CD4-positive, alpha-beta memory T cell (primary cell): ENCODE measurements around the gene ARL11. TPM values are rescaled to one million over a fixed set of nuclear protein-coding genes. Genes with fewer than 3 reads are reported as not detected.

Source experiments
- CTCF ChIA-PET: fragments of 350-600 bp; sonication (Branson Sonifier 250); formaldehyde crosslinking; loops from one replicate; lab custom pipeline; 2021; ENCODE audit warnings: inconsistent platforms; ENCODE audit not compliant: partially characterized antibody; lab: Charles Lee
- POLR2A ChIA-PET: fragments of 350-600 bp; sonication (Branson Sonifier 250); formaldehyde crosslinking; loops from one replicate; lab custom pipeline; 2021; ENCODE audit not compliant: partially characterized antibody; lab: Charles Lee
- DNase-seq, 5 donors: peaks; one replicate each; pipeline versions ENCODE4 v3.0.0 to v3.0.0-alpha.2; 2020 to 2022; ENCODE audit warnings: mixed read lengths in 1 of 5
- H3K27ac ChIP-seq: one replicate; pipeline ENCODE4 v1.7.0; 2013; ENCODE audit warnings: low read depth, low read length
- H3K27me3 ChIP-seq: 2 replicates; pipeline ENCODE4 v1.7.0; 2013; ENCODE audit warnings: mild to moderate bottlenecking, low read length, moderate library complexity; ENCODE audit not compliant: insufficient read depth
- H3K36me3 ChIP-seq: 2 replicates; pipeline ENCODE4 v1.7.0; 2013; ENCODE audit warnings: mild to moderate bottlenecking, low read length, moderate library complexity; ENCODE audit not compliant: insufficient read depth
- H3K4me1 ChIP-seq: 2 replicates; pipeline ENCODE4 v1.7.0; 2013; ENCODE audit warnings: mild to moderate bottlenecking, low read length, moderate library complexity; ENCODE audit not compliant: insufficient read depth
- H3K4me3 ChIP-seq, 2 donors: one replicate each; pipeline ENCODE4 v1.7.0; 2013; ENCODE audit warnings: low read length in 2 of 2, mild to moderate bottlenecking in 1 of 2
- H3K9me3 ChIP-seq, 2 donors: one replicate each; pipeline ENCODE4 v1.7.0; 2013; ENCODE audit warnings: low read length in 2 of 2, control low read depth in 1 of 2; ENCODE audit not compliant: control insufficient read depth in 1 of 2
- H3K27ac Mint-ChIP-seq, 7 donors: one replicate each; pipeline ENCODE4 v1.8.0; 2020 to 2021; ENCODE audit warnings: mixed read lengths in 7 of 7, mild to moderate bottlenecking in 6 of 7, inconsistent platforms in 3 of 7, moderate library complexity in 3 of 7
- H3K27me3 Mint-ChIP-seq, 2 donors: one replicate each; pipeline ENCODE4 v1.8.0; 2020 to 2021; ENCODE audit warnings: mixed read lengths in 2 of 2
- H3K36me3 Mint-ChIP-seq, 2 donors: one replicate each; pipeline ENCODE4 v1.8.0; 2020 to 2021; ENCODE audit warnings: mixed read lengths in 2 of 2, inconsistent platforms in 1 of 2, mild to moderate bottlenecking in 1 of 2
- H3K4me1 Mint-ChIP-seq, 4 donors: one replicate each; pipeline ENCODE4 v1.8.0; 2020 to 2021; ENCODE audit warnings: mixed read lengths in 4 of 4, mild to moderate bottlenecking in 1 of 4
- H3K4me3 Mint-ChIP-seq, 8 donors: one replicate each; pipeline ENCODE4 v1.8.0; 2020 to 2021; ENCODE audit warnings: mixed read lengths in 8 of 8, mild to moderate bottlenecking in 7 of 8, moderate library complexity in 6 of 8, inconsistent platforms in 3 of 8
- H3K9me3 Mint-ChIP-seq, 8 donors: one replicate each; pipeline ENCODE4 v1.8.0; 2020 to 2021; ENCODE audit warnings: mixed read lengths in 8 of 8, mild to moderate bottlenecking in 5 of 8, inconsistent platforms in 3 of 8, moderate library complexity in 1 of 8
- intact Hi-C: fragments of 100-400 bp; cut with micrococcal nuclease; formaldehyde crosslinking; loops from one replicate; pipeline ENCODE4 v1.15.1; 2023
- polyA plus RNA-seq, 2 donors: library from polyadenylated mRNA; unstranded; fragments of 300-500 nt; fragmentation: Illumina TruSeq; gene quantifications; one replicate each; pipeline ENCODE4 v1.2.3, GENCODE V29; 2021
- total RNA-seq, 2 experiments: library from RNA; stranded (reverse); gene quantifications; one replicate each; pipeline ENCODE4 v1.2.3, GENCODE V29; 2021

Gene ARL11
- total and polyA plus RNA-seq, 4 experiments from 2014 or later: 0.15 to 0.55 (median 0.41) TPM

- H3K36me3 ChIP-seq: no peaks in the 10 kb centered on the region
- no peak overlapping the region for H3K4me3 ChIP-seq
- CTCF ChIA-PET: no interaction called here
These were observed 7.5 kb downstream of the ARL11 start for GRCh38 chr13:49635599-49636433.

GRCh38 chr13:49636705-49637104, 8.4 kb downstream of the ARL11 start:
- CTCF ChIA-PET: no interaction called here
- Mint-ChIP-seq H3K9me3 (peaks cover 0 to 1% (median 0%) of the 10 kb centered on the region in 8 donors), H3K36me3 (no peaks in the 10 kb centered on the region), H3K27ac (peak overlapping the region in 2 of 7 donors; percentile 3 to 62), H3K27me3 (no peaks in the 10 kb centered on the region), H3K4me3 (no peak overlapping the region), H3K4me1 (peaks cover 1 to 12% (median 8%) of the 10 kb centered on the region in 4 donors)
- Histone ChIP-seq H3K4me1 (peaks cover 9% of the 10 kb centered on the region), H3K27me3 (no peaks in the 10 kb centered on the region), H3K4me3 (no peak overlapping the region), H3K9me3 (no peaks in the 10 kb centered on the region), H3K36me3 (no peaks in the 10 kb centered on the region), H3K27ac (no peak overlapping the region)
- intact Hi-C loops: no loop called here
- DNase-seq: no peak
- POLR2A ChIA-PET: interaction anchor here (0.6 kb wide), 1 partner anchor 156 kb away, joined by 3 read pairs; no protein-coding TSS in a partner anchor

More at GRCh38 chr13:49635599-49636433, 7.5 kb downstream of the ARL11 start:
- Mint-ChIP-seq H3K27me3 (no peaks in the 10 kb centered on the region), H3K4me3 (peak overlapping the region; percentile 22 to 83 (median 65)), H3K9me3 (peaks cover 0 to 1% (median 0%) of the 10 kb centered on the region in 8 donors), H3K4me1 (peaks cover 1 to 12% (median 8%) of the 10 kb centered on the region in 4 donors), H3K36me3 (no peaks in the 10 kb centered on the region), H3K27ac (peak overlapping the region in 5 of 7 donors; percentile 25 to 91 (median 65))
- peaks cover 9% of the 10 kb centered on the region for H3K4me1 ChIP-seq
- no peaks in the 10 kb centered on the region for H3K9me3 ChIP-seq
- POLR2A ChIA-PET: interaction anchor here (0.6 kb wide), 1 partner anchor 157 kb away, joined by 3 read pairs; no protein-coding TSS in a partner anchor
- DNase-seq: peak in 3 of 5 donors; percentile 38 to 40 (median 38)
- intact Hi-C loops: no loop called here
- no peak overlapping the region for H3K27ac ChIP-seq
- H3K27me3 ChIP-seq: no peaks in the 10 kb centered on the region

DNA sequence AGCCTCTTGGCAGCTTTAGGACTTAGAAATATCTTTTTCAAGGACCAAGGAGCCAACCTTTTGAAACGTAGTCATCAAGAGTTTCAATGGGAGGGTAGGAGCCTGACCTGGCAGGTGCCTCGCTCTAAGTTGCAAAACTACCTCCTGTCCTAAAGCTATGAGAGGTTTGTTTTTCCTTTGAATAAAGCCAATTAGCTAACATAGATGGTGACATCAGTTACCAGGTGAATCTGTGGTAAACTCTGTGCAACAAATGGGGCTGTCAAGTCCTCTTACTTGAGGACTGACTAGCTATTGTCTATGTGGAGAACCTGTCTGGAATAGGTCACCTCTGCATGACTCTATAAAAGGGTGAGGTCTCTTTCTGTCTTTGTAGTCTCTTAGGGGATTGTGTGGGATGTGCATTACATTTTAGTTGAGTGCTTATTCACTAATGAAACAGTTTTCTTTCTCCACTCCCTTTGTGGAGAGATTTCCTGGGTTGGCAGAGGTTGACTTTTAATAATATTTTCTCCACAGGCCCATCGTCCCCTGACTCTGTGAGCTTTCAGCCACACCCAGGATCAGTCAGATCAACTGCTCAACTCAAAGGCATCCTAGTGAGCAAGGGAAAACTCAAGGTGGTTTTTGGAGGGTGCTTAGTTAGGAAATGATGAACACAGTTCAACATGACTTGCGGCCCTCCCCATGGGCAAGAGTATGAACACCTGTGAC, 9.9 kb downstream of the ARL11 start:
- no peak overlapping the region for H3K27ac ChIP-seq
- H3K4me1 ChIP-seq: peaks cover 9% of the 10 kb centered on the region
- Mint-ChIP-seq H3K4me1 (peaks cover 1 to 12% (median 7%) of the 10 kb centered on the region in 4 donors), H3K9me3 (peaks cover 0 to 1% (median 0%) of the 10 kb centered on the region in 8 donors), H3K4me3 (no peak overlapping the region), H3K27me3 (no peaks in the 10 kb centered on the region), H3K27ac (peak overlapping the region in 1 of 7 donors; percentile 29), H3K36me3 (no peaks in the 10 kb centered on the region)
- no peak overlapping the region for H3K4me3 ChIP-seq
- no peaks in the 10 kb centered on the region for H3K9me3 ChIP-seq
- H3K27me3 ChIP-seq: no peaks in the 10 kb centered on the region
- ChIA-PET CTCF (no interaction called here), POLR2A (no interaction called here)
- H3K36me3 ChIP-seq: no peaks in the 10 kb centered on the region
- DNase-seq: no peak
- intact Hi-C loops: no loop called here

DNA sequence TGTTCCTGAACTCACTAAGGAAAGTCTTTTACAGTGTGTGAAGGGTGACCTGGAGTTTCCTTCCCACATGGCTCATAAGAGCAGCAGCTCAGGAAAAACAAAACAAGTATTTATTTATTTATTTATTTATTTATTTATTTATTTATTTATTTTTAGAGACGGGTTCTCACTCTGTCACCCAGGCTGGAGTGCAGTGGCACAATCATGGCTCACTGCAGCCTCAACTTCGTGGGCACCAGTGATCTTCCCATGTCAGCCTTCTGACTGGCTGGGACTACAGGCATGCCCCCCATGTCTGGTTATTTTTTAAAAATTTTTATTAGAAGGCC, 10.4 kb downstream of the ARL11 start:
- intact Hi-C loops: no loop called here
- peaks cover 9% of the 10 kb centered on the region for H3K4me1 ChIP-seq

GRCh38 chr13:49641801-49642291, 13.5 kb downstream of the ARL11 start:
- H3K27ac ChIP-seq: no peak overlapping the region
- no peaks in the 10 kb centered on the region for H3K9me3 Mint-ChIP-seq
- H3K4me3 Mint-ChIP-seq: no peak overlapping the region
- H3K9me3 ChIP-seq: no peaks in the 10 kb centered on the region
- no peaks in the 10 kb centered on the region for H3K27me3 Mint-ChIP-seq
- no peak for DNase-seq
- no peaks in the 10 kb centered on the region for H3K27me3 ChIP-seq
- H3K4me3 ChIP-seq: no peak overlapping the region
- ChIA-PET CTCF (no interaction called here), POLR2A (no interaction called here)
- H3K36me3 Mint-ChIP-seq: no peaks in the 10 kb centered on the region
- peaks cover 4 to 10% (median 5%) of the 10 kb centered on the region in 4 donors for H3K4me1 Mint-ChIP-seq
- intact Hi-C loops: no loop called here
- H3K36me3 ChIP-seq: no peaks in the 10 kb centered on the region
- H3K4me1 ChIP-seq: peaks cover 10% of the 10 kb centered on the region
- H3K27ac Mint-ChIP-seq: no peak overlapping the region

More for the DNA sequence above, 10.4 kb downstream of the ARL11 start:
- H3K27ac Mint-ChIP-seq: peak overlapping the region in 1 of 7 donors; percentile 29
- no peak overlapping the region for H3K27ac ChIP-seq
- H3K9me3 Mint-ChIP-seq: no peaks in the 10 kb centered on the region
- POLR2A ChIA-PET: no interaction called here
- H3K9me3 ChIP-seq: no peaks in the 10 kb centered on the region
- no peaks in the 10 kb centered on the region for H3K36me3 ChIP-seq
- no peak for DNase-seq
- no peaks in the 10 kb centered on the region for H3K27me3 ChIP-seq
- peaks cover 1 to 12% (median 6%) of the 10 kb centered on the region in 4 donors for H3K4me1 Mint-ChIP-seq
- no peaks in the 10 kb centered on the region for H3K27me3 Mint-ChIP-seq
- CTCF ChIA-PET: no interaction called here
- no peaks in the 10 kb centered on the region for H3K36me3 Mint-ChIP-seq
- H3K4me3 ChIP-seq: no peak overlapping the region
- H3K4me3 Mint-ChIP-seq: no peak overlapping the region

DNA sequence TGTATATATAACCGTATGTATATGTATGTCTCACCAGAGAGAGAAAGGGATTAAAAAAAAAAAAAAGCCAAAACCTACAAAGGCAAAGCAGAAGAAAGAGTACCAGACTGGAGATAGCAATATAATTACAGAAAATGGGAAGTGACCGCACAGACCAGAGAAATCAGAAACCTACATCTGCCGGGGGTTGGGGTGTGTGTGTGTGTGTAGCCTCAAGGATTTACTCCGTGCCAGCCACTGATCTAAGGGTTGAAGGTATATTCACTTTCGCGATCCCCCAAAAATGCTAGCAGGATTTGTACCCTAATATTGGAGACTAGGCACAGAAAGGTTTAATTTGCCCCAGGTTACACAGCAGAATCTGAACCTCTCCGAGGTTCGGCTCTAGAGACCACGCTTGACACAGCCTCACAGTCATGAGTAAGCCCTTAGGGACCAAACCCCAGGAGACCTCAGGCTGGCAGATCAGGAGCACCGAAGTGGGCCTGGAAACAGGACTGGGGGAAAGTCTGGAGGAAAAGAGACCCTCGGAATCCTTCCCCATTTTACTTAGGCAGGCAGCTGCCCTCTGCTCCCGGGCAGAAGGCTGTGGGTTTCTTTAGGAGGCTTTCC, 14.8 kb downstream of the ARL11 start:
- ChIA-PET CTCF (no interaction called here), POLR2A (no interaction called here)
- Mint-ChIP-seq H3K27me3 (no peaks in the 10 kb centered on the region), H3K4me1 (peaks cover 4 to 10% (median 5%) of the 10 kb centered on the region in 4 donors), H3K36me3 (no peaks in the 10 kb centered on the region), H3K27ac (peak overlapping the region in 1 of 7 donors; percentile 19), H3K9me3 (no peaks in the 10 kb centered on the region), H3K4me3 (no peak overlapping the region)
- H3K27ac ChIP-seq: no peak overlapping the region
- no peak for DNase-seq
- no peak overlapping the region for H3K4me3 ChIP-seq
- H3K4me1 ChIP-seq: peaks cover 10% of the 10 kb centered on the region
- no peaks in the 10 kb centered on the region for H3K27me3 ChIP-seq
- intact Hi-C loops: no loop called here
- no peaks in the 10 kb centered on the region for H3K36me3 ChIP-seq
- no peaks in the 10 kb centered on the region for H3K9me3 ChIP-seq
